Gastroesophageal sphincter (tissue), 3 donors: ENCODE measurements around the gene CEP68.

ENCODE experiments used
- EP300 ChIP-seq: sonication (generic); formaldehyde crosslinking; IDR thresholded peaks from one replicate; pipeline ENCODE4 v1.6.1; 2017; ENCODE audit warnings: antibody characterized with exemption, mild to moderate bottlenecking
- POLR2A ChIP-seq, 2 donors: fragments of 450-650 bp; IDR thresholded peaks; one replicate each; pipeline ENCODE4 v1.6.1; 2017; ENCODE audit warnings: antibody characterized with exemption in 2 of 2, mild to moderate bottlenecking in 2 of 2, moderate library complexity in 1 of 2
- POLR2AphosphoS5 ChIP-seq: sonication (generic); formaldehyde crosslinking; IDR thresholded peaks from one replicate; pipeline ENCODE4 v1.6.1; 2017; ENCODE audit warnings: antibody characterized with exemption
- TF ChIP-seq, protein P1 (sequence below), 4 experiments: fragments of 200-600 bp in 2 of 4; fragments of 450-650 bp in 2 of 4; sonication (generic) in 1 of 4; IDR thresholded peaks; one replicate each; pipeline ENCODE4 v1.5.1; 2017 to 2019; ENCODE audit warnings: antibody characterized with exemption in 4 of 4, mild to moderate bottlenecking in 2 of 4, moderate library complexity in 2 of 4

GRCh38 chr2:65113229-65113628, 57.0 kb downstream of the CEP68 start:
- TF ChIP-seq, protein P1, sequence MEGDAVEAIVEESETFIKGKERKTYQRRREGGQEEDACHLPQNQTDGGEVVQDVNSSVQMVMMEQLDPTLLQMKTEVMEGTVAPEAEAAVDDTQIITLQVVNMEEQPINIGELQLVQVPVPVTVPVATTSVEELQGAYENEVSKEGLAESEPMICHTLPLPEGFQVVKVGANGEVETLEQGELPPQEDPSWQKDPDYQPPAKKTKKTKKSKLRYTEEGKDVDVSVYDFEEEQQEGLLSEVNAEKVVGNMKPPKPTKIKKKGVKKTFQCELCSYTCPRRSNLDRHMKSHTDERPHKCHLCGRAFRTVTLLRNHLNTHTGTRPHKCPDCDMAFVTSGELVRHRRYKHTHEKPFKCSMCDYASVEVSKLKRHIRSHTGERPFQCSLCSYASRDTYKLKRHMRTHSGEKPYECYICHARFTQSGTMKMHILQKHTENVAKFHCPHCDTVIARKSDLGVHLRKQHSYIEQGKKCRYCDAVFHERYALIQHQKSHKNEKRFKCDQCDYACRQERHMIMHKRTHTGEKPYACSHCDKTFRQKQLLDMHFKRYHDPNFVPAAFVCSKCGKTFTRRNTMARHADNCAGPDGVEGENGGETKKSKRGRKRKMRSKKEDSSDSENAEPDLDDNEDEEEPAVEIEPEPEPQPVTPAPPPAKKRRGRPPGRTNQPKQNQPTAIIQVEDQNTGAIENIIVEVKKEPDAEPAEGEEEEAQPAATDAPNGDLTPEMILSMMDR (IDR thresholded peaks at IDR 0.05): no peak
- TF ChIP-seq POLR2AphosphoS5: no peak
- no peak for TF ChIP-seq POLR2A (IDR thresholded peaks at IDR 0.05)
- no peak for TF ChIP-seq EP300
